Pancreas (tissue), 10 donors: ENCODE measurements around the gene ATPAF1. TPM values are rescaled to one million over a fixed set of nuclear protein-coding genes. Genes with fewer than 3 reads are reported as not detected.
"Not testable (repeated sequence)": the region's sequence is repeated elsewhere in the genome, so short reads cannot be mapped to it uniquely, and the experiment has no call there.

Source experiments
- ATAC-seq, 4 donors: fragments of 200-7000 bp; cut with Tn5 transposase; one replicate each; pipeline versions ENCODE4 v1.8.0 to v1.9.1; 2020; ENCODE audit warnings: mild to moderate bottlenecking in 4 of 4, moderate library complexity in 4 of 4
- DNase-seq, 6 donors: peaks; one replicate each; pipeline ENCODE4 v3.0.0-alpha.2; 2020
- FAIRE-seq: peaks from 2 replicates; lab custom pipeline; 2012; peaks lifted over from hg19 to GRCh38; lab: Jason Lieb, UNC
- H3K27ac ChIP-seq, 4 donors: fragments of 200-600 bp; sonication (generic); 1 replicate in 3 of 4; 2 replicates in 1 of 4; pipeline versions ENCODE4 v1.5.0 to v1.8.0; 2020
- H3K27me3 ChIP-seq, 4 donors: fragments of 200-600 bp; one replicate each; pipeline ENCODE4 v1.8.0; 2021
- H3K36me3 ChIP-seq, 3 donors: fragments of 200-600 bp; sonication (generic) in 1 of 3; one replicate each; pipeline versions ENCODE4 v1.5.0 to v1.8.0; 2020 to 2021
- H3K4me1 ChIP-seq, 3 donors: fragments of 200-600 bp; one replicate each; pipeline ENCODE4 v1.8.0; 2021
- H3K4me3 ChIP-seq, 4 donors: fragments of 200-600 bp; sonication (generic) in 2 of 4; one replicate each; pipeline versions ENCODE4 v1.5.0 to v1.8.0; 2020 to 2021
- H3K9me3 ChIP-seq, 4 donors: fragments of 200-600 bp; one replicate each; pipeline ENCODE4 v1.8.0; 2021
- WGBS, 2 donors: extraction: QIAGEN DNeasy Blood & Tissue Kit; methylation state at CpG; one replicate each; pipeline ENCODE4 v1.1.7; 2013; 5-methylcytosine and 5-hydroxymethylcytosine counted together
- intact Hi-C, 3 donors: fragments of 100-400 bp; cut with DNase I; formaldehyde crosslinking; loops; one replicate each; pipeline versions ENCODE4 v1.11.1 to v1.14.2; 2022
- polyA plus RNA-seq, 2 donors: library from polyadenylated mRNA; stranded (reverse); fragments of 200-250 nt; gene quantifications; one replicate each; pipeline ENCODE4 v1.2.3, GENCODE V29; 2013
- total RNA-seq, 6 donors: library from RNA; stranded (reverse); fragmentation: NEBNext Ultra II Directional in 4 of 6; extraction: Animal tissue kit (Norgen Biotek cat#: 25700) in 4 of 6; gene quantifications; one replicate each; pipeline versions ENCODE4 v1.2.1 to v1.2.4, GENCODE V29; 2021 to 2023
- TF ChIP-seq, protein P1 (sequence below), 4 donors: fragments of 200-600 bp; sonication (generic) in 3 of 4; IDR thresholded peaks; one replicate each; pipeline versions ENCODE4 v1.5.0 to v1.8.0; 2021; ENCODE audit warnings: antibody characterized with exemption in 4 of 4
- donor health status: healthy with polysubstance abuse.
- donor health status: DM: no; HTN: no; CAD: no; lungs with moderate emphysema.
- donor health status: DM: no; HTN: no; CAD: no.
- donor health status: control.
- donor health status: control.
- donor health status: Bipolar disorder and iron deficiency.
- donor health status: DM: yes; HTN: yes; CAD: no.
- donor health status: DM: no; HTN: no; CAD: no.
- donor health status: DM: no; HTN: no; CAD: no.
- donor health status: DM: yes; HTN: yes; CAD: no.

ATPAF1 gene
- total and polyA plus RNA-seq, 8 donors, result 18.1 to 23.3 (median 21.5) TPM

DNA sequence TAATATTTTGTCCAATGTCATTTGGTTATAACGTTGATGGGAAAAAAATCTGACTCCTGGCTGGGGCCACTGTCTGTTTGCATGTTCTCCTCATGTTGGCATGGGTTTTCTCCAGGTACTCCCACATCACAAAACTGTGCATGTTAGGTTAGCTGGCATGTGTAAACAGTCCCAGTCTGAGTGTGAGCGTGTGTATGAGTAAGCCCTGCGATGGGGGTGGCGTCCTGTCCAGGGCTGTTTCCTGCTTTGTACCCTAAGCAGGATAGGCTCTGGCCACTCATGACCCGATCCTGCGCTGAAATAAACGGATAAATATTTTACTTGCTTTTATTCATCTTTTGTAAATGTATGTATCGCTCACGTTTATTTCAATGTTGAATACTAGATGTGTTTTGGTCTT is 37.2 kb upstream of the ATPAF1 start:
- TF ChIP-seq, protein P1, sequence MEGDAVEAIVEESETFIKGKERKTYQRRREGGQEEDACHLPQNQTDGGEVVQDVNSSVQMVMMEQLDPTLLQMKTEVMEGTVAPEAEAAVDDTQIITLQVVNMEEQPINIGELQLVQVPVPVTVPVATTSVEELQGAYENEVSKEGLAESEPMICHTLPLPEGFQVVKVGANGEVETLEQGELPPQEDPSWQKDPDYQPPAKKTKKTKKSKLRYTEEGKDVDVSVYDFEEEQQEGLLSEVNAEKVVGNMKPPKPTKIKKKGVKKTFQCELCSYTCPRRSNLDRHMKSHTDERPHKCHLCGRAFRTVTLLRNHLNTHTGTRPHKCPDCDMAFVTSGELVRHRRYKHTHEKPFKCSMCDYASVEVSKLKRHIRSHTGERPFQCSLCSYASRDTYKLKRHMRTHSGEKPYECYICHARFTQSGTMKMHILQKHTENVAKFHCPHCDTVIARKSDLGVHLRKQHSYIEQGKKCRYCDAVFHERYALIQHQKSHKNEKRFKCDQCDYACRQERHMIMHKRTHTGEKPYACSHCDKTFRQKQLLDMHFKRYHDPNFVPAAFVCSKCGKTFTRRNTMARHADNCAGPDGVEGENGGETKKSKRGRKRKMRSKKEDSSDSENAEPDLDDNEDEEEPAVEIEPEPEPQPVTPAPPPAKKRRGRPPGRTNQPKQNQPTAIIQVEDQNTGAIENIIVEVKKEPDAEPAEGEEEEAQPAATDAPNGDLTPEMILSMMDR (IDR thresholded peaks at IDR 0.05), result no peak
- Histone ChIP-seq H3K4me3 (no peak overlapping the region), H3K9me3 (no peaks in the 10 kb centered on the region), H3K36me3 (peaks cover 0 to 21% (median 7%) of the 10 kb centered on the region in 3 donors), H3K27ac (no peak overlapping the region), H3K27me3 (no peaks in the 10 kb centered on the region), H3K4me1 (no peaks in the 10 kb centered on the region)
- FAIRE-seq (no peak), ATAC-seq (peak in 2 of 4 donors; percentile 34 to 45), DNase-seq (no peak)
- WGBS, 2 donors, result 80% methylated on average over 9 of the region's 9 CpGs
- intact Hi-C loops, result no loop called here

DNA sequence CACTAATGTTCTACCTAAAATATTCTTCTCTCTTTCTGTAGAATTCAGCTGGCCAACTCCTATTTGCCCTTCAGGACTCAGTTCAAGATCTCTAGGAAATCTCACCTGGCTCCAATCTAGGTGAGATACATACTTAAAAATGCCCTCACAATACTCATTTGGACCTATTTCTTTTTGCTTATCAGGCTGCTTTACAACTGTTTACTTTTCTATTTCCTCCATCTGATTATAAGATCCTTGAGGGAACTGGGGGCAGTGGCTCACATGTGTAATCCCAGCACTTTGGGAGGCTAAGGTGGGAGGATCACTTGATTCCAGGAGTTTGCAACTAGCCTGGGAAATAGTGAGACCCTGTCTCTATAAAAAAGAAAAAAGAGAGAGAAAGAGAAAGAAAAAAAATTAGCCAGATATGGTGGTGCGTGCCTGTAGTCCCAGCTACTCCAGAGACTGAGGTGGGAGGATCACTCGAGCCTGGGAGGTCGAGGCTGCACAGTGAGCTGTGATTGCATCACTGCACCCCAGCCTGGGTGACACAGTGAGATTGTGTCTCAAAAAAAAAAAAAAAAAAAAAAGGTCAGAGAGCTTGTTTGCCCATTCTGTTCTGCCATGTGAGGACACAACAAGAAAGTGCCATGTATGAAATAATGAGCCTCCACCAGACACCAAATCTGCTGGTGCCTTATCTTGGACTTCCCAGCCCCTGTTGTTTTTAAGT is 35.9 kb upstream of the ATPAF1 start:
- TF ChIP-seq, protein P1 (IDR thresholded peaks at IDR 0.05), result no peak
- DNase-seq (no peak), FAIRE-seq (no peak), ATAC-seq (no peak)
- no peaks in the 10 kb centered on the region for H3K27me3 ChIP-seq
- WGBS, 2 donors, result 67 to 79% methylated on average over 3 of the region's 3 CpGs
- no peaks in the 10 kb centered on the region for H3K9me3 ChIP-seq
- peaks cover 0 to 21% (median 7%) of the 10 kb centered on the region in 3 donors for H3K36me3 ChIP-seq
- H3K4me1 ChIP-seq, result no peaks in the 10 kb centered on the region
- intact Hi-C loops, result no loop called here
- no peak overlapping the region for H3K4me3 ChIP-seq
- no peak overlapping the region for H3K27ac ChIP-seq

DNA sequence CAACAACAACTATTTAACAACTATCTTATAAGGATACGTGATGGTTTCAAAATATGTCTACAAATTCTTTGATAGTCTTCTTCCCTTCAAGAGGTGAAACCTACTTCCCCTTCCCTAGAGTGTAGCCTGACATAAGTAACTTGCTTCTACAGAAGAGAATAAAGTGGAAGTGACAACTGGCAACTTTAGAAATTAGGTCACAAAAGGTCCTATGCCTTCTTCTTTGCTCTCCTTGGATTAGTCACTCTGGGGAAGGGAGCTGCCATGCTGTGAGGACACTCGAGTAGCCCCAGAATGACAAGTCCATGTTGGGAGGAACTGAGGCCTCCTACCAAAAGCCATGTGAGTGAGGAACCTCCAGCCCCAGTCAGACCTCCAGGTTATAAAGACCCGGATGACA is 31.5 kb upstream of the ATPAF1 start:
- 59 to 70% methylated on average over 3 of the region's 3 CpGs for WGBS, 2 donors
- FAIRE-seq (no peak), ATAC-seq (no peak), DNase-seq (no peak)
- Histone ChIP-seq H3K4me3 (no peak overlapping the region), H3K9me3 (no peaks in the 10 kb centered on the region), H3K27ac (no peak overlapping the region), H3K4me1 (no peaks in the 10 kb centered on the region), H3K36me3 (peaks cover 0 to 8% (median 3%) of the 10 kb centered on the region in 3 donors), H3K27me3 (no peaks in the 10 kb centered on the region)
- TF ChIP-seq, protein P1 (IDR thresholded peaks at IDR 0.05), result no peak
- intact Hi-C loops, result no loop called here

DNA sequence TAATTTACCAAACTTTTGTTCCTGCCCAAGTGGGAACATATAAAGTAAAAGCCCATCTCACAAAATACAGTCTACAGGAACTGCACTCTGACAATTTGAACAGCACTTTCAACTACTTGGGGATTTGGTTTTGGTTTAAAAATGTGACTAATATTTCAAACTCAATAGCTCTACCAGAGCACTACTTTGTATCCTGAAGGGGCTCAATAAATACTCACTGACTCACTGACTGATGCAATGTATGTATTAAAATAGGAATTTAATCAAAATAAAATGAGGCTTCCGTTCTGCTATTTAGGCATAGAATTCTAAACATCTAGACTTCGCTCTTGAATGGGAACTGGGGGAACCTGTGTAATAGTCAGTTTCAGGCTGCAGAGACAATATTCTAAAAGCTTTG is 28.9 kb upstream of the ATPAF1 start:
- TF ChIP-seq, protein P1 (IDR thresholded peaks at IDR 0.05), result no peak
- peaks cover 0 to 8% (median 3%) of the 10 kb centered on the region in 3 donors for H3K36me3 ChIP-seq
- DNase-seq (no peak), ATAC-seq (no peak), FAIRE-seq (no peak)
- 97% methylated on average over 2 of the region's 2 CpGs for WGBS, 2 donors
- no peaks in the 10 kb centered on the region for H3K27me3 ChIP-seq
- H3K4me1 ChIP-seq, result peaks cover 0 to 6% (median 0%) of the 10 kb centered on the region in 3 donors
- no peak overlapping the region for H3K27ac ChIP-seq
- H3K4me3 ChIP-seq, result no peak overlapping the region
- intact Hi-C loops, result no loop called here
- H3K9me3 ChIP-seq, result no peaks in the 10 kb centered on the region

DNA sequence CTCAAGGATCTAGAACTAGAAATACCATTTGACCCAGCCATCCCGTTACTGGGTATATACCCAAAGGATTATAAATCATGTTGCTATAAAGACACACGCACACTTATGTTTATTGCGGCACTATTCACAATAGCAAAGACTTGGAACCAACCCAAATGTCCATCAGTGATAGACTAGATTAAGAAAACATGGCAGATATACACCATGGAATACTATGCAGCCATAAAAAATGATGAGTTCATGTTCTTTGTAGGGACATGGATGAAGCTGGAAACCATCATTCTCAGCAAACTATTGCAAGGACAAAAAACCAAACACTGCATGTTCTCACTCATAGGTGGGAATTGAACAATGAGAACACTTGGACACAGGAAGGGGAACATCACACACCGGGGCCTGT is 26.5 kb upstream of the ATPAF1 start:
- ATAC-seq, H3K9me3 ChIP-seq, intact Hi-C loops, FAIRE-seq, H3K27ac ChIP-seq, H3K4me3 ChIP-seq, DNase-seq, H3K27me3 ChIP-seq: not testable (repeated sequence)
- 92 to 96% methylated on average over 4 of the region's 4 CpGs for WGBS, 2 donors
- Histone ChIP-seq H3K36me3 (peaks cover 0 to 12% (median 3%) of the 10 kb centered on the region in 3 donors), H3K4me1 (peaks cover 0 to 11% (median 0%) of the 10 kb centered on the region in 3 donors)
